SU-DHL-6 (cell line): Measurements from ENCODE around the gene PRXL2A.

Source experiments
- H2AFZ ChIP-seq: fragments of 200-600 bp; sonication (generic); 2 replicates; pipeline ENCODE4 v1.6.1; 2014; ENCODE audit warnings: low read depth, mild to moderate bottlenecking, moderate library complexity, mixed read lengths, antibody characterized with exemption, low read length; ENCODE audit not compliant: severe bottlenecking
- H3F3A ChIP-seq: fragments of 200-600 bp; shearing (Covaris generic); 2 replicates; pipeline ENCODE4 v1.6.0; 2016; ENCODE audit warnings: antibody characterized with exemption, mild to moderate bottlenecking; ENCODE audit not compliant: insufficient read depth
- H3K27ac ChIP-seq: fragments of 200-600 bp; sonication (generic); 2 replicates; pipeline ENCODE4 v1.5.1; 2016; ENCODE audit warnings: low read depth, mild to moderate bottlenecking, low read length, moderate library complexity, mixed read lengths
- H3K27me3 ChIP-seq: fragments of 200-600 bp; sonication (generic), shearing (Covaris generic); 2 replicates; pipeline ENCODE4 v1.6.0; 2014; ENCODE audit warnings: mild to moderate bottlenecking, low read length
- H3K36me3 ChIP-seq: fragments of 200-600 bp; sonication (generic); 2 replicates; pipeline ENCODE4 v1.6.1; 2014; ENCODE audit warnings: mild to moderate bottlenecking, low read length, mixed read lengths
- H3K4me2 ChIP-seq: fragments of 300-600, 200-600 bp; shearing (Covaris generic), sonication (generic); 2 replicates; pipeline ENCODE4 v1.6.0; 2014; ENCODE audit warnings: low read length, low read depth, mild to moderate bottlenecking; ENCODE audit not compliant: poor library complexity, severe bottlenecking
- H3K4me3 ChIP-seq: fragments of 200-600 bp; sonication (generic); 2 replicates; pipeline ENCODE4 v1.5.1; 2014; ENCODE audit warnings: antibody characterized with exemption, low read length, mild to moderate bottlenecking, mixed read lengths; ENCODE audit not compliant: insufficient read depth, poor library complexity, severe bottlenecking
- H3K79me2 ChIP-seq: fragments of 200-600 bp; sonication (generic); 2 replicates; pipeline ENCODE4 v1.6.1; 2014; ENCODE audit warnings: mild to moderate bottlenecking, low read length, moderate library complexity; ENCODE audit not compliant: insufficient read depth
- H3K9ac ChIP-seq: fragments of 200-600 bp; sonication (generic); 2 replicates; pipeline ENCODE4 v1.7.0; 2014; ENCODE audit warnings: mild to moderate bottlenecking, low read length
- H3K9me2 ChIP-seq: fragments of 200-600 bp; sonication (generic); replicated peaks from 2 replicates; pipeline ENCODE4 v1.6.1; 2014; ENCODE audit warnings: low read length; ENCODE audit not compliant: insufficient read depth
- H3K9me3 ChIP-seq: fragments of 200-600 bp; sonication (generic); 2 replicates; pipeline ENCODE4 v1.6.1; 2014; ENCODE audit warnings: low read length, mixed read lengths; ENCODE audit not compliant: insufficient read depth
- H4K20me1 ChIP-seq: fragments of 200-600 bp; sonication (generic); 2 replicates; pipeline ENCODE4 v1.6.1; 2014; ENCODE audit warnings: low read depth, mild to moderate bottlenecking, antibody characterized with exemption, low read length, moderate library complexity, mixed read lengths
- EZH2phosphoT487 ChIP-seq: fragments of 200-600 bp; sonication (generic), shearing (Covaris generic); conservative IDR thresholded peaks from 2 replicates; pipeline ENCODE4 v1.6.1; 2018; ENCODE audit warnings: mild to moderate bottlenecking, antibody characterized with exemption, low read length, moderate library complexity, mixed read lengths
- TF ChIP-seq, protein P1 (sequence below): fragments of 200-600 bp; sonication (generic); IDR thresholded peaks from one replicate; pipeline ENCODE4 v1.5.1; 2017; ENCODE audit warnings: antibody characterized with exemption, mild to moderate bottlenecking, low read length, moderate library complexity; ENCODE audit not compliant: insufficient read depth, poor library complexity, severe bottlenecking

PRXL2A gene

GRCh38 chr10:80465839-80466590 lies 57.7 kb downstream of the PRXL2A start:
- Histone ChIP-seq H3K79me2 (no peaks in the 10 kb centered on the region), H3K4me3 (no peak overlapping the region), H3K36me3 (no peaks in the 10 kb centered on the region), H3K27ac (peak overlapping the region; percentile 60), H3K9ac (no peak overlapping the region), H4K20me1 (no peaks in the 10 kb centered on the region; the same call in 1 of the 2 replicates), H3K9me2 (no peaks in the 10 kb centered on the region), H2AFZ (no peak overlapping the region), H3K27me3 (no peaks in the 10 kb centered on the region), H3F3A (no peaks in the 10 kb centered on the region), H3K4me2 (peak overlapping the region; percentile 20), H3K9me3 (no peaks in the 10 kb centered on the region)
- TF ChIP-seq, protein P1, sequence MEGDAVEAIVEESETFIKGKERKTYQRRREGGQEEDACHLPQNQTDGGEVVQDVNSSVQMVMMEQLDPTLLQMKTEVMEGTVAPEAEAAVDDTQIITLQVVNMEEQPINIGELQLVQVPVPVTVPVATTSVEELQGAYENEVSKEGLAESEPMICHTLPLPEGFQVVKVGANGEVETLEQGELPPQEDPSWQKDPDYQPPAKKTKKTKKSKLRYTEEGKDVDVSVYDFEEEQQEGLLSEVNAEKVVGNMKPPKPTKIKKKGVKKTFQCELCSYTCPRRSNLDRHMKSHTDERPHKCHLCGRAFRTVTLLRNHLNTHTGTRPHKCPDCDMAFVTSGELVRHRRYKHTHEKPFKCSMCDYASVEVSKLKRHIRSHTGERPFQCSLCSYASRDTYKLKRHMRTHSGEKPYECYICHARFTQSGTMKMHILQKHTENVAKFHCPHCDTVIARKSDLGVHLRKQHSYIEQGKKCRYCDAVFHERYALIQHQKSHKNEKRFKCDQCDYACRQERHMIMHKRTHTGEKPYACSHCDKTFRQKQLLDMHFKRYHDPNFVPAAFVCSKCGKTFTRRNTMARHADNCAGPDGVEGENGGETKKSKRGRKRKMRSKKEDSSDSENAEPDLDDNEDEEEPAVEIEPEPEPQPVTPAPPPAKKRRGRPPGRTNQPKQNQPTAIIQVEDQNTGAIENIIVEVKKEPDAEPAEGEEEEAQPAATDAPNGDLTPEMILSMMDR: no peak
- TF ChIP-seq EZH2phosphoT487: no peak

GRCh38 chr10:80466724-80467326 lies 58.5 kb downstream of the PRXL2A start:
- no peaks in the 10 kb centered on the region; the same call in 1 of the 2 replicates for H4K20me1 ChIP-seq
- no peaks in the 10 kb centered on the region for H3K79me2 ChIP-seq
- no peak overlapping the region for H2AFZ ChIP-seq
- TF ChIP-seq EZH2phosphoT487: no peak
- H3K9ac ChIP-seq: no peak overlapping the region
- H3K27me3 ChIP-seq: no peaks in the 10 kb centered on the region
- H3K36me3 ChIP-seq: no peaks in the 10 kb centered on the region
- no peak overlapping the region for H3K4me3 ChIP-seq
- H3K9me2 ChIP-seq: no peaks in the 10 kb centered on the region
- no peak overlapping the region for H3K27ac ChIP-seq
- H3K4me2 ChIP-seq: no peak overlapping the region
- H3F3A ChIP-seq: no peaks in the 10 kb centered on the region
- no peaks in the 10 kb centered on the region for H3K9me3 ChIP-seq

- Histone ChIP-seq H3K4me2 (no peak overlapping the region), H3K79me2 (no peaks in the 10 kb centered on the region), H3K4me3 (no peak overlapping the region), H2AFZ (no peak overlapping the region), H3K27ac (no peak overlapping the region), H3K9me2 (no peaks in the 10 kb centered on the region), H3F3A (no peaks in the 10 kb centered on the region), H3K36me3 (no peaks in the 10 kb centered on the region), H3K27me3 (no peaks in the 10 kb centered on the region), H4K20me1 (no peaks in the 10 kb centered on the region; the same call in 1 of the 2 replicates), H3K9ac (no peak overlapping the region), H3K9me3 (no peaks in the 10 kb centered on the region)
- TF ChIP-seq, protein P1: no peak
- TF ChIP-seq EZH2phosphoT487: no peak
These were observed 59.7 kb downstream of the PRXL2A start for GRCh38 chr10:80468002-80468401.
